ENCODE results near the gene SOD2.
A peak's percentile ranks its signal among the peaks of the same experiment; 100 is the strongest.
"Not testable (repeated sequence)": the region's sequence is repeated elsewhere in the genome, so short reads cannot be mapped to it uniquely, and the experiment has no call there.

The SOD2 gene

GRCh38 chr6:159715605-159716004 lies 22.6 kb upstream of the SOD2 start:
- DNase-seq: no peak

- no peak for DNase-seq
These were observed 22.1 kb upstream of the SOD2 start for GRCh38 chr6:159715166-159715565.

- no peak for DNase-seq
These were observed 21.4 kb upstream of the SOD2 start for GRCh38 chr6:159714404-159714803.

DNA sequence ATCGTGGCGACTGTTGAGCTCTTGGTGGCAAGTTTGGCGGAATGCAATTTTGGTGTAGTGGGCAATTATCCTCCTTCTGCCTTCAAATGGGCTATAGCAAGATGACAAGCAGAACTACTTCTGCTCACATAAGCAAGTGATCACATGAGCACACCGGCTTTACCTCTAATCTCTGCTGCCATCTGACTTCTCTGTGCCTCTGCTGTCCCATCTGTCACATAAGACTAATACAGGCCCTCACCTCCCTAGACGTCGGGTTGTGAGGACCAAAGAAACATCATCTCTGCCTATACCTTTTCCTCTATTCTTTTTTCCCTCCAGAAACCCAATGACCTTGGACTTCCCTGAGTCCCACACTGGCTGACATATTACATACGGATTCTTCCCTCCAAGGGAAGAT lies 20.9 kb upstream of the SOD2 start:
- DNase-seq: no peak

DNA sequence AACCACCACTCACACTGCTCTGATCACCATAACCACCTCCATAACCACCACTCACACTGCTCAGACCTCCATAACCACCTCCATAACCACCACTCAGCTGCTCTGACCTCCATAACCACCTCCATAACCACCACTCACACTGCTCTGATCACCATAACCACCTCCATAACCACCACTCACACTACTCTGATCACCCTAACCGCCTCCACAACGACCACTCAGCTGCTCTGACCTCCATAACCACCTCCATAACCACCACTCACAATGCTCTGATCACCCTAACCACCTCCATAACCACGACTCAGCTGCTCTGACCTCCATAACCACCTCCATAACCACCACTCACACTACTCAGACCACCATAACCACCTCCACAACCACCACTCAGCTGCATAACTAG lies 19.3 kb upstream of the SOD2 start:
- not testable (repeated sequence) for DNase-seq

DNA sequence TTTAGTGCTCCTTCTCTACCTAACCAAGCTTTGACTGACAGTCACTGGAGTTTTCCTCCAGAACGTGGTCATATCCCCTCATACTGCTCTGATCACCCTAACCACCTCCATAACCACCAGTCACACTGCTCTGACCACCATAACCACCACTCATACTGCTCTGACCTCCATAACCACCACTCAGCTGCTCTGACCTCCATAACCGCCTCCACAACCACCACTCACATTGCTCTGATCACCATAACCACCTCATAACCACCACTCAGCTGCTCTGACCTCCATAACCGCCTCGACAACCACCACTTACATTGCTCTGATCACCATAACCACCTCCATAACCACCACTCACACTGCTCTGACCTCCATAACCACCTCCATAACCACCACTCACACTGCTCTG lies 17.6 kb upstream of the SOD2 start:
- DNase-seq: not testable (repeated sequence)

DNA sequence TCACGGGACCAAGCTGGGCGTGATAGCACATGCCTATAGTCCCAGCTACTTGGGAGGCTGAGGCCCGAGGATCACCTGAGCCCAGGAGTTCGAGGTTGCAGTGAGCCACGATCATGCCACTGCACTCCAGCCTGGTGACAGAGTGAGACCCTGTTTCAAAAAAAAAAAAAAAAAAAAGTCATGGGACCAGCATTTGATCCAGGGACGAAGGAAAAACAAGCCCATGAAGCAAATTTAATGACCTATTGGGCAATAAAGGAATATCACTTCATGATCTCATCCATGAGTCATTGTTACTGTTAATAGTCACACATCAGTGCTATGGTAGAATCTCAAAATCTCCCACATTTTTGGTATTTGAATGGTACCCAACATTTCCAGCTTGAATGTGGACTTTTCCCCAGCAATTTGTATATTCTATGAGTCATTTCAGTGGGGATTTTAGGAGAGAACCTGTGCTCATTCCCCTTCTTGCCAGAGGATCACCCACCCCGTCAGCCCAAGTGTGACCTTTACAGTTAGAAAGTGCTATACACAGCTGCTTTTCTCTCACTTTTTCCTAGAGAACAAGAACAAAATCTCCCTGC lies 8.5 kb upstream of the SOD2 start:
- peak; percentile 11 for DNase-seq

- DNase-seq: no peak
These were observed 7.9 kb upstream of the SOD2 start for GRCh38 chr6:159700970-159701369.

- DNase-seq: no peak
These were observed 2.9 kb upstream of the SOD2 start for GRCh38 chr6:159695984-159696383.

DNA sequence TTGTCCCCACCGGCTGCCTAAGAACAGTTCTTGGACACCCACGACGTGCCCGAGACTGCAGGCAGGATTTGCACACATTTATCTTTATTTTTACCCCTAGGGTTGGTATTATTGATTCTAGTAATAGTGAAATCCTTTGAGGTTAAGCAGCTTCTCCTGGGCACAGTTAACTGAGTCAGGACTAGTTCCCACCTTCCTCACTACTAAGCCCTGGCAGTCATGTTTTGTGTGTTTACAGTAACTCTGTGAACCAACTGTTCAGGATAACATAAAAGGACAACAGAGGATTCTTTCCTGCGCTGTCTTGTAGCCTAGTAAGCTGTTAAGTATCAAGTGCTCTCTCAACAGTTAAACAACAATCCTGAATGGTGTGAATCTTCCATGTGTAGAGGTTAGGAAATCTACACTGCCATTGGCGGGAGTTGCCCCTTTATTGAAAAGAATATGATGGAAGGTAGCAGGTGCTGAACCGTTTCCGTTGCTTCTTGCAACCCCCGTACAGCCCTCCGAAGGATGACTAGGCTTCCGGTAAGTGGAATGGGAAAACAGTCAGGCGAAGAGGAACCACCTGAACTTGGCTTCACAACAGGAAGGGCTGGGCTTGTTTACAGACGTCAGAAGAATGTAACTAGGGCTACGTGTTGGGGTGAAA lies 979 bp upstream of the SOD2 start:
- no peak for DNase-seq

DNA sequence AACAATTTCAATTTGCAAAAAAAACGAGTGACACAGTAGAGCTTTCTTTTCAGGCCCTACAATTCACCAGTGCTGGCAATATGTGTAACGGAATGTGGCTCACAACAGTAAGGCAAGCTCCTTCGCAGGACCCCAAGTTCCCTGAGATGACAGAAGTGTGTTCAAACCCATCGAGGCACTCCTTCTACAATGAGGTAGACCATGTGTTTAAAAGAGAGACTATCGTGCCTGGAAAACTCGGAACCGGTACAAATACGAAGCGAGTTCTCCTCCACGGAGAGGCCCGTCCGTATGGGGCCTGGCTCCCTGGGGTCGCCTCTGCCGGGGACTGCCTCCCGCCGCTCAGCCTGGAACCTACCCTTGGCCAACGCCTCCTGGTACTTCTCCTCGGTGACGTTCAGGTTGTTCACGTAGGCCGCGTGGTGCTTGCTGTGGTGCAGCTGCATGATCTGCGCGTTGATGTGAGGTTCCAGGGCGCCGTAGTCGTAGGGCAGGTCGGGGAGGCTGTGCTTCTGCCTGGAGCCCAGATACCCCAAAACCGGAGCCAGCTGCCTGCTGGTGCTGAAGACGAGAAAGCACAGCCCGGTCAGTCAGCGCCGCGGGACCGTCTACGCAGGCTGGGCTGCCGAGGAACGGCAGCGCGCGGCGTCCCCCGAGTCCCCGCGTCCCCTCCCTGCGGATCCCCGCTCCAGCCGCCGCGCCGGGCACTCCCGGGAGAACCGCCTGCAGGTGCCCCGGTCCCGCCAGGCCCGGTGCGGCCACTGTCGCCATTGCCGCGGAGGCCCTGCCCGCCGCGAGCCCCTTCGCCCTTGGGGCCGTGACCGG lies 526 bp downstream of the SOD2 start:
- peak; percentile 56 for DNase-seq

GRCh38 chr6:159691963-159692287 lies 1.1 kb downstream of the SOD2 start:
- no peak for DNase-seq

- no peak for DNase-seq
These were observed 1.7 kb downstream of the SOD2 start for GRCh38 chr6:159691133-159691962.

GRCh38 chr6:159690135-159690534 lies 2.9 kb downstream of the SOD2 start:
- not testable (repeated sequence) for DNase-seq

DNA sequence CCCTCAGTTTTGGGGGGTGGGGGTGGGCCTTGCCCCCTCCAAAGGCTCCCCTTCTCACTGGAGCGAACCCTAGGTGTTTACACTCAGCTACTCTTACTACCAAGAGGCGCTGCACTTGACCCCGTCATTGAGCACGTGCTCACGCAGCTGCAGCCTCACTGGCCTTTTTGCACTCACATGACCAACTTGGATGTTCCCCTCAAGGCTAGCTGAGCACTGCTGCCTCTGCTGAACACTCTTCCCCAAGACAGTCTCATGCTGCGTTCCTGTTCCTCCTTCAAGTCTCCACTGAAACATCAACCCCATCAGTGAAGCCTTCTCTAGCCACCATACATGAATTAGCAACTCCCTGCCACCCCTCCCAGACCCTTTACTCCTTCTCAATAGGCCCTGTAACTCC lies 4.0 kb downstream of the SOD2 start:
- no peak for DNase-seq

DNA sequence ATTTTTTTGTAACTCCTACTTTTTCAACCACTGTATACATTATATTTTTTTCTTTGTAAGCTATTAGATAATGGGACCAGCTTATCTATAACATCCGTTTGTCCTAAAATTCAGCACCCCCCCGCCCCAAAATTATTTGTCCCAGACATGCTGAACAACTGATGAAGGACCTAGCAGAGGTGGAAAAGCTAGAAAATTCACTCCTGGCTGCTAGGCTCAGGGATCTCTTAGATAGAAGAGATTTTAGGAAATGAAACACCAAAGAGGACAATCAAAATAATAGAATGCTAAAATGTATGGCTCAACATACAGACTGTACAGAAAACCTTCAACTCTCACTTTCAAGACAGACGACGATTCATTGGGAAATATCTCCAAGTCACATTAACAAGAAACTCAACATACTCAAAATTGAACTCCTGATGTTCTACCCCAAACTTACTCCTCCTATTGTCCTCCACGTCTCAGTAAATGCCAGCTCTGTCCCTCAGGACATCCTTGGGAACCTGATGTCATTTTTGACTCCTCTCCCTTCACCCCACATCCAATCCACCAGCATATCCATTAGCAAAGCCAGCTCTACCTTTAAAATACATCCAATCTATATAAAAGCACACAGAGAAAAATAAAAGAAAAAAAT lies 4.7 kb downstream of the SOD2 start:
- DNase-seq: no peak

- no peak for DNase-seq
These were observed 5.7 kb downstream of the SOD2 start for GRCh38 chr6:159687341-159687740.

GRCh38 chr6:159686703-159687102 lies 6.3 kb downstream of the SOD2 start:
- no peak for DNase-seq

- no peak for DNase-seq
These were observed 7.0 kb downstream of the SOD2 start for GRCh38 chr6:159686040-159686439.

GRCh38 chr6:159684013-159684304 lies 9.1 kb downstream of the SOD2 start:
- DNase-seq: no peak

GRCh38 chr6:159682810-159683209 lies 10.2 kb downstream of the SOD2 start:
- no peak for DNase-seq

DNA sequence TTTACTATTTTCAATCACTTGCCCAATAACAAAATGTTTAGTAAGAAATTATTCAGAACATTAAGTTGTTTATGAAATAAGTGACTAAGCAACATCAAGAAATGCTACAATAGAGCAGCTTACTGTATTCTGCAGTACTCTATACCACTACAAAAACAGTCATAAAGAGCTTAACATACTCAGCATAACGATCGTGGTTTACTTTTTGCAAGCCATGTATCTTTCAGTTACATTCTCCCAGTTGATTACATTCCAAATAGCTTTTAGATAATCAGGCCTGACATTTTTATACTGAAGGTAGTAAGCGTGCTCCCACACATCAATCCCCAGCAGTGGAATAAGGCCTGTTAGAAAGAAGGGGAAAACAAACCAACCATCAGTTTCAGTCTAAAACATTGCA lies 10.7 kb downstream of the SOD2 start:
- no peak for DNase-seq

DNA sequence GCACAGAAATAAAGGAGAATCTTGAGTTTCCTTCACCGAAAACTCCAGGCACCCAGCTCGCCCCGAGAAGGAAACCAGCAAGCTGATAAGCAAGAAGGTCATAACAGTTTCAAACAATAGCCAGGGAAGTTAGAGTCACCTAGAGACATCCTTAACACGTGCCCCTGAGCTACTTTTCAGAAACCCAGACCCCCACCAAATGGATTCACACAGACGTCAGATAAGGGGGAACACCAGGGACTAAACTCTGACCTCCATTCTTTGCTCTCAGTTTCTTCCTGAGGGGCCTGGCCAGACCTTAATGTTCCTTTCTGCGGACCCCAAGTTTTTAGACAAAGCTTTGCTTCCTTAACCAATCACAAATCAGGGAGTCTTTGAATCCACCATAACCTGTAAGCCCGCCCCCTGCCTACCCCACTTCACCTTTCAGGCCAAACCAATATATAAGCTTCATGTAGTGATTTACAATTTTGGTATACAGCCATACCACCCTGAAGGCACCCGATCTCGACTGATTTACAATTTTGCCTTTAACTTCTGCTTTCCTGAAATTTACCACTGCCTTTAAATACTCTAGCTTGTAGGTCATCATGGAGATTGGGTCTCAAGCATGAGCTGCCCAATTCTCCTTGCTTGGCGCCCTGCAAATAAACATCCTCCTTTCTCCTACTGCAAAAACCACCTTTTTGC lies 11.7 kb downstream of the SOD2 start:
- DNase-seq: no peak

All from NK-92 treated with Interleukin-12 subunit alpha and Interleukin-12 subunit beta, amount 100 ng/mL, for 24 hours (cell line).